Astrocyte of the spinal cord (primary cell): ENCODE results near the gene PTPRN2.

Source experiments
- DNase-seq: peaks from one replicate; pipeline ENCODE4 v3.0.0; 2011; ENCODE audit warnings: low read depth, low spot score
- H3K4me3 ChIP-seq: 2 replicates; pipeline ENCODE4 v1.5.1; 2011; ENCODE audit warnings: low read depth, mild to moderate bottlenecking, low read length, moderate library complexity
- in situ Hi-C: cut with HindIII; loops from 2 replicates; pipeline ENCODE4 v1.10.0; 2017; ENCODE audit warnings: low sequenced_read_pairs
- TF ChIP-seq, protein P1 (sequence below): IDR thresholded peaks from 2 replicates; pipeline ENCODE4 v1.5.1; 2012; ENCODE audit warnings: low read depth, mild to moderate bottlenecking, low read length, inconsistent platforms

The PTPRN2 gene

GRCh38 chr7:157837561-157837960, 750.1 kb downstream of the PTPRN2 start:
- in situ Hi-C loops = no loop called here
- TF ChIP-seq, protein P1, sequence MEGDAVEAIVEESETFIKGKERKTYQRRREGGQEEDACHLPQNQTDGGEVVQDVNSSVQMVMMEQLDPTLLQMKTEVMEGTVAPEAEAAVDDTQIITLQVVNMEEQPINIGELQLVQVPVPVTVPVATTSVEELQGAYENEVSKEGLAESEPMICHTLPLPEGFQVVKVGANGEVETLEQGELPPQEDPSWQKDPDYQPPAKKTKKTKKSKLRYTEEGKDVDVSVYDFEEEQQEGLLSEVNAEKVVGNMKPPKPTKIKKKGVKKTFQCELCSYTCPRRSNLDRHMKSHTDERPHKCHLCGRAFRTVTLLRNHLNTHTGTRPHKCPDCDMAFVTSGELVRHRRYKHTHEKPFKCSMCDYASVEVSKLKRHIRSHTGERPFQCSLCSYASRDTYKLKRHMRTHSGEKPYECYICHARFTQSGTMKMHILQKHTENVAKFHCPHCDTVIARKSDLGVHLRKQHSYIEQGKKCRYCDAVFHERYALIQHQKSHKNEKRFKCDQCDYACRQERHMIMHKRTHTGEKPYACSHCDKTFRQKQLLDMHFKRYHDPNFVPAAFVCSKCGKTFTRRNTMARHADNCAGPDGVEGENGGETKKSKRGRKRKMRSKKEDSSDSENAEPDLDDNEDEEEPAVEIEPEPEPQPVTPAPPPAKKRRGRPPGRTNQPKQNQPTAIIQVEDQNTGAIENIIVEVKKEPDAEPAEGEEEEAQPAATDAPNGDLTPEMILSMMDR = no peak

DNA sequence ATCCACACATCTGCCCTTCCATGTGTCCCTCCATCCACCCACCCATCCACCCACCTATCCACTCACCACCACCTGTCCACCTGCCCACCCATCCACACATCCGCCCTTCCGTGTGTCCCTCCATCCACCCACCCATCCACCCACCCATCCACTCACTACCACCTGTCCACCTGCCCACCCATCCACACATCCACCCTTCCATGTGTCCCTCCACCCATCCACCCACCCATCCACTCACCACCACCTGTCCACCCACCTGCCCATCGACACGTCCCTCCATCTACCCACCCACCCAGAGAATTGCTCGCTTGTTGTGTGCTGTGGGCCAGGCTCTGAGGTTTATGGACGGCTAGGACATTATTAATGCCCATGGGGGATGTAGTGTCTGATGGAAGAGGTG, 750.6 kb downstream of the PTPRN2 start:
- in situ Hi-C loops = no loop called here
- H3K4me3 ChIP-seq = no peak overlapping the region
- TF ChIP-seq, protein P1 = no peak
- no peak for DNase-seq

More at GRCh38 chr7:157837561-157837960, 750.1 kb downstream of the PTPRN2 start:
- no peak for DNase-seq
- no peak overlapping the region for H3K4me3 ChIP-seq

- no peak for DNase-seq
- in situ Hi-C loops = no loop called here
These were observed 753.0 kb downstream of the PTPRN2 start for GRCh38 chr7:157834501-157835163.

DNA sequence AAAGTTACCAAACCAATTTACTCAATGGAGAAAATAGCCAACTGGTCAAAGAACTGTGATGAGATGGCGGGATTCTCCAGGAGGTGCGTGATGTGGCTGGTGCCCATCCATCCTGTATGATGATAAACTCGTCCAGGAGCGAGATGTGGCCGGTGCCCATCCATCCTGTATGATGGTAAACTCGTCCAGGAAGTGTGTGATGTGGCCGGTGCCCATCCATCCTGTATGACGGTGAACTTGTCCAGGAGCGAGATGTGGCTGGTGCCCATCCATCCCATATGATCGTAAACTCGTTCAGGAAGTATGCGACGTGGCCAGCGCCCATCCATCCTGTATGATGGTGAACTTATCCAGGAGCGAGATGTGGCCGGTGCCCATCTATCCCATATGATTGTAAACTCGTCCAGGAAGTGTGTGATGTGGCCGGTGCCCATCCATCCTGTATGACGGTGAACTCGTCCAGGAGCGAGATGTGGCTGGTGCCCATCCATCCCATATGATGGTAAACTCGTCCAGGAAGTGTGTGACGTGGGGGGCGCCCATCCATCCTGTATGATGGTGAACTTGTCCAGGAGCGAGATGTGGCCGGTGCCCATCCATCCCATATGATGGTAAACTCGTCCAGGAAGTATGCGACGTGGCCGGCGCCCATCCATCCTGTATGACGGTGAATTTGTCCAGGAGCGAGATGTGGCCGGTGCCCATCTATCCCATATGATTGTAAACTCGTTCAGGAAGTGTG, 754.6 kb downstream of the PTPRN2 start:
- DNase-seq = no peak
- TF ChIP-seq, protein P1 = no peak
- in situ Hi-C loops = no loop called here

More at GRCh38 chr7:157834501-157835163, 753.0 kb downstream of the PTPRN2 start:
- TF ChIP-seq, protein P1 = no peak
- H3K4me3 ChIP-seq = no peak overlapping the region

DNA sequence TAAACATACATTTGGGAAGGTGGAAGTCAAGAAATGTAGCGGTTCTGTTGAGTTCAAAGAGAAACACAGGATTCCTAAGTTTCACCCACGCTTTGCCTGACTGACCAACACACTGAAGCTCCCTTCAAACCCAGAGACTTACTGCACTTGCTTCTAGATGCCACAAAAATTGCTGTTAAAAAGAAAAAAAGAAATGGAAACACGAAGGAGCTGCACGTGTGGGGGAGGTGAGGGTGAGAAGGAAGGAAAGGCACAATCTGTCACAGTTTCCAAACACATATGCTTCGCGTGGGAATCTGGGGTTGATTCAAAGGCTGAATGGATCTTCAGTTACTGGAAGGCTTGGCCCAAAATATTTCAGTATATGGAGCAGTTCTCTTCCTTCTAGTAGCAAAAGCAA, 755.2 kb downstream of the PTPRN2 start:
- TF ChIP-seq, protein P1 = no peak
- no peak for DNase-seq
- H3K4me3 ChIP-seq = no peak overlapping the region
- in situ Hi-C loops = no loop called here

More for the DNA sequence above, 754.6 kb downstream of the PTPRN2 start:
- H3K4me3 ChIP-seq = no peak overlapping the region

- no peak overlapping the region for H3K4me3 ChIP-seq
- DNase-seq = no peak
- in situ Hi-C loops = no loop called here
- TF ChIP-seq, protein P1 = no peak
These were observed 755.6 kb downstream of the PTPRN2 start for GRCh38 chr7:157832006-157832405.
